ENCODE results near the gene ANKH.

- TF ChIP-seq CTCF (IDR thresholded peaks at IDR 0.05; ENCODE audit: poor library complexity, severe bottlenecking) (no peak), RAD21 (conservative IDR thresholded peaks at IDR 0.05) (no peak), EZH2 (IDR thresholded peaks at IDR 0.05; ENCODE audit: borderline replicate concordance, insufficient read depth, low read length, poor library complexity, severe bottlenecking) (no peak), EP300 (conservative IDR thresholded peaks at IDR 0.05; ENCODE audit: poor library complexity, severe bottlenecking) (no peak), POLR2AphosphoS5 (IDR thresholded peaks at IDR 0.05) (no peak), TAF1 (IDR thresholded peaks at IDR 0.05; ENCODE audit: low read depth) (no peak)
These were observed 2.3 kb downstream of the ANKH start for GRCh38 chr5:14869233-14869632.

Measured in neural cell (in vitro differentiated cells).